ENCODE data around the gene TECPR2.

- TF ChIP-seq CTCF (optimal IDR thresholded peaks at IDR 0.05 in 1 of 3, IDR thresholded peaks at IDR 0.05 in 1 of 3, conservative IDR thresholded peaks at IDR 0.05 in 1 of 3; ENCODE audit: extremely low read depth in 1 of 3, insufficient read depth in 2 of 3, low read length in 3 of 3) (no peak), EZH2 (IDR thresholded peaks at IDR 0.05; ENCODE audit: low read length) (no peak)
Observed at GRCh38 chr14:102544046-102544746, 181.5 kb downstream of the TECPR2 start.
